HG02884 (cell line): Measurements from ENCODE around the gene RBM3.

Experiments
- ATAC-seq: cut with Tn5 transposase; IDR thresholded peaks from one replicate; pipeline ENCODE4 v1.9.1; 2021; ENCODE audit warnings: mild to moderate bottlenecking, moderate library complexity; ENCODE audit not compliant: unreplicated experiment

Gene RBM3

GRCh38 chrX:48576108-48576507 lies 1.8 kb downstream of the RBM3 start:
- ATAC-seq = no peak

GRCh38 chrX:48578661-48579128 lies 4.4 kb downstream of the RBM3 start:
- ATAC-seq = no peak

- no peak for ATAC-seq
These were observed 5.0 kb downstream of the RBM3 start for GRCh38 chrX:48579259-48579658.

- ATAC-seq = no peak
These were observed 6.4 kb downstream of the RBM3 start for GRCh38 chrX:48580662-48581061.

- no peak for ATAC-seq
These were observed 10.4 kb downstream of the RBM3 start for GRCh38 chrX:48584698-48585097.

- ATAC-seq = no peak
These were observed 15.3 kb downstream of the RBM3 start for GRCh38 chrX:48589482-48590162.

GRCh38 chrX:48590203-48591103 lies 16.2 kb downstream of the RBM3 start:
- no peak for ATAC-seq

- ATAC-seq = no peak
These were observed 17.0 kb downstream of the RBM3 start for GRCh38 chrX:48591255-48591791.

GRCh38 chrX:48592971-48593370 lies 18.7 kb downstream of the RBM3 start:
- ATAC-seq = no peak

- no peak for ATAC-seq
These were observed 21.6 kb downstream of the RBM3 start for GRCh38 chrX:48595929-48596328.

GRCh38 chrX:48597353-48598264 lies 23.3 kb downstream of the RBM3 start, which contains the start of gene WDR13:
Gene WDR13, plus strand, starts transcription at chrX:48597492. Its CDS starts 505 bp downstream, at chrX:48597997.
- ATAC-seq = peak; percentile 67

GRCh38 chrX:48598614-48599013 lies 24.3 kb downstream of the RBM3 start:
- no peak for ATAC-seq

GRCh38 chrX:48599341-48599740 lies 25.1 kb downstream of the RBM3 start:
- no peak for ATAC-seq

GRCh38 chrX:48600226-48600625 lies 25.9 kb downstream of the RBM3 start:
- ATAC-seq = no peak

- ATAC-seq = no peak
These were observed 27.6 kb downstream of the RBM3 start for GRCh38 chrX:48601741-48602394.

- ATAC-seq = no peak
These were observed 30.4 kb downstream of the RBM3 start for GRCh38 chrX:48604701-48605100.

- no peak for ATAC-seq
These were observed 31.8 kb downstream of the RBM3 start for GRCh38 chrX:48606091-48606490.

GRCh38 chrX:48611703-48612102 lies 37.4 kb downstream of the RBM3 start:
- ATAC-seq = no peak

GRCh38 chrX:48613502-48614160 lies 39.3 kb downstream of the RBM3 start:
- ATAC-seq = no peak

GRCh38 chrX:48616576-48616975 lies 42.3 kb downstream of the RBM3 start:
- no peak for ATAC-seq
